Tibial nerve (tissue), 4 donors: ENCODE measurements around the gene LRP1. TPM values are rescaled to one million over a fixed set of nuclear protein-coding genes. Genes with fewer than 3 reads are reported as not detected.

Experiments
- DNase-seq, 2 donors: peaks; one replicate each; pipeline ENCODE4 v3.0.0-alpha.2; 2019; ENCODE audit warnings: low spot score in 2 of 2
- H3K27ac ChIP-seq, 4 donors: fragments of 200-600 bp; sonication (generic) in 3 of 4; one replicate each; pipeline ENCODE4 v1.5.1; 2017 to 2019; ENCODE audit warnings: mild to moderate bottlenecking in 1 of 4
- H3K27me3 ChIP-seq, 2 donors: fragments of 200-600 bp; sonication (generic) in 1 of 2; one replicate each; pipeline versions ENCODE4 v1.5.1 to v1.6.0; 2017 to 2019
- H3K36me3 ChIP-seq, 3 donors: fragments of 200-600 bp; sonication (generic); one replicate each; pipeline ENCODE4 v1.5.1; 2018 to 2019
- H3K4me1 ChIP-seq, 4 donors: fragments of 200-600 bp; sonication (generic) in 3 of 4; one replicate each; pipeline ENCODE4 v1.5.1; 2017 to 2019
- H3K4me3 ChIP-seq, 4 donors: fragments of 200-600 bp; sonication (generic) in 3 of 4; one replicate each; pipeline ENCODE4 v1.5.1; 2017 to 2019; ENCODE audit warnings: mild to moderate bottlenecking in 1 of 4, moderate library complexity in 1 of 4
- H3K9me3 ChIP-seq, 4 donors: fragments of 200-600 bp; sonication (generic) in 3 of 4; one replicate each; pipeline ENCODE4 v1.5.1; 2017 to 2019
- EP300 ChIP-seq, 2 donors: sonication (generic); formaldehyde crosslinking; IDR thresholded peaks; one replicate each; pipeline ENCODE4 v1.6.1; 2017; ENCODE audit warnings: antibody characterized with exemption in 2 of 2, mild to moderate bottlenecking in 1 of 2
- POLR2A ChIP-seq, 2 donors: fragments of 450-650 bp; IDR thresholded peaks; one replicate each; pipeline ENCODE4 v1.6.1; 2017; ENCODE audit warnings: antibody characterized with exemption in 2 of 2, mild to moderate bottlenecking in 2 of 2, moderate library complexity in 2 of 2
- WGBS, 2 donors: methylation state at CpG; one replicate each; pipeline ENCODE4 v1.1.5; 2018; 5-methylcytosine and 5-hydroxymethylcytosine counted together
- total RNA-seq, 4 donors: library from RNA; depleted of rRNA; stranded (reverse); fragments of >200 nt; gene quantifications; one replicate each; pipeline ENCODE4 v1.1.0, GENCODE V29; 2016
- TF ChIP-seq, protein P1 (sequence below), 5 experiments: fragments of 200-600 bp in 3 of 5; fragments of 450-650 bp in 2 of 5; sonication (generic) in 3 of 5; IDR thresholded peaks; one replicate each; pipeline ENCODE4 v1.5.1; 2016 to 2019; ENCODE audit warnings: antibody characterized with exemption in 5 of 5, mild to moderate bottlenecking in 3 of 5, moderate library complexity in 2 of 5

The LRP1 gene
- total RNA-seq, 4 donors from 2014 or later, result 410 to 653 (median 527) TPM

- WGBS, 2 donors, result 14 to 28% methylated on average over 16 to 18 of the region's 18 CpGs
Measured at GRCh38 chr12:57135527-57136326, 7.4 kb downstream of the LRP1 start.

GRCh38 chr12:57138526-57139272 is 10.4 kb downstream of the LRP1 start:
- H3K9me3 ChIP-seq, result no peaks in the 10 kb centered on the region
- peaks cover 0 to 58% (median 6%) of the 10 kb centered on the region in 3 donors for H3K36me3 ChIP-seq
- 38 to 57% methylated on average over 13 of the region's 13 CpGs for WGBS, 2 donors
- H3K4me1 ChIP-seq, result peaks cover 0 to 100% (median 64%) of the 10 kb centered on the region in 4 donors
- peak overlapping the region in 3 of 4 donors; percentile 55 to 99 (median 97) for H3K27ac ChIP-seq
- peak; percentile 76 to 86 for DNase-seq
- H3K4me3 ChIP-seq, result no peak overlapping the region
- no peaks in the 10 kb centered on the region for H3K27me3 ChIP-seq
- peak in 1 of 2 donors; percentile 55 for TF ChIP-seq EP300 (IDR thresholded peaks at IDR 0.05)
- no peak for TF ChIP-seq POLR2A (IDR thresholded peaks at IDR 0.05)

More at GRCh38 chr12:57135527-57136326, 7.4 kb downstream of the LRP1 start:
- Histone ChIP-seq H3K27me3 (no peaks in the 10 kb centered on the region), H3K4me3 (peak overlapping the region in 2 of 4 donors; percentile 12 to 30), H3K4me1 (peaks cover 0 to 100% (median 70%) of the 10 kb centered on the region in 4 donors), H3K9me3 (no peaks in the 10 kb centered on the region), H3K27ac (peak overlapping the region; percentile 58 to 99 (median 89)), H3K36me3 (peaks cover 0 to 30% (median 0%) of the 10 kb centered on the region in 3 donors)
- DNase-seq, result no peak
- peak in 1 of 2 donors; percentile 5 for TF ChIP-seq EP300 (IDR thresholded peaks at IDR 0.05)
- TF ChIP-seq, protein P1, sequence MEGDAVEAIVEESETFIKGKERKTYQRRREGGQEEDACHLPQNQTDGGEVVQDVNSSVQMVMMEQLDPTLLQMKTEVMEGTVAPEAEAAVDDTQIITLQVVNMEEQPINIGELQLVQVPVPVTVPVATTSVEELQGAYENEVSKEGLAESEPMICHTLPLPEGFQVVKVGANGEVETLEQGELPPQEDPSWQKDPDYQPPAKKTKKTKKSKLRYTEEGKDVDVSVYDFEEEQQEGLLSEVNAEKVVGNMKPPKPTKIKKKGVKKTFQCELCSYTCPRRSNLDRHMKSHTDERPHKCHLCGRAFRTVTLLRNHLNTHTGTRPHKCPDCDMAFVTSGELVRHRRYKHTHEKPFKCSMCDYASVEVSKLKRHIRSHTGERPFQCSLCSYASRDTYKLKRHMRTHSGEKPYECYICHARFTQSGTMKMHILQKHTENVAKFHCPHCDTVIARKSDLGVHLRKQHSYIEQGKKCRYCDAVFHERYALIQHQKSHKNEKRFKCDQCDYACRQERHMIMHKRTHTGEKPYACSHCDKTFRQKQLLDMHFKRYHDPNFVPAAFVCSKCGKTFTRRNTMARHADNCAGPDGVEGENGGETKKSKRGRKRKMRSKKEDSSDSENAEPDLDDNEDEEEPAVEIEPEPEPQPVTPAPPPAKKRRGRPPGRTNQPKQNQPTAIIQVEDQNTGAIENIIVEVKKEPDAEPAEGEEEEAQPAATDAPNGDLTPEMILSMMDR (IDR thresholded peaks at IDR 0.05), result no peak
- no peak for TF ChIP-seq POLR2A (IDR thresholded peaks at IDR 0.05)

GRCh38 chr12:57139796-57140649 is 11.7 kb downstream of the LRP1 start:
- Histone ChIP-seq H3K9me3 (no peaks in the 10 kb centered on the region), H3K4me3 (no peak overlapping the region), H3K27me3 (no peaks in the 10 kb centered on the region), H3K4me1 (peaks cover 0 to 98% (median 54%) of the 10 kb centered on the region in 4 donors), H3K27ac (peak overlapping the region in 2 of 4 donors; percentile 97 to 99), H3K36me3 (peaks cover 0 to 71% (median 6%) of the 10 kb centered on the region in 3 donors)
- DNase-seq, result no peak
- 60 to 70% methylated on average over 6 of the region's 6 CpGs for WGBS, 2 donors
- TF ChIP-seq, protein P1 (IDR thresholded peaks at IDR 0.05), result no peak
- TF ChIP-seq POLR2A (IDR thresholded peaks at IDR 0.05), result no peak
- no peak for TF ChIP-seq EP300 (IDR thresholded peaks at IDR 0.05)

DNA sequence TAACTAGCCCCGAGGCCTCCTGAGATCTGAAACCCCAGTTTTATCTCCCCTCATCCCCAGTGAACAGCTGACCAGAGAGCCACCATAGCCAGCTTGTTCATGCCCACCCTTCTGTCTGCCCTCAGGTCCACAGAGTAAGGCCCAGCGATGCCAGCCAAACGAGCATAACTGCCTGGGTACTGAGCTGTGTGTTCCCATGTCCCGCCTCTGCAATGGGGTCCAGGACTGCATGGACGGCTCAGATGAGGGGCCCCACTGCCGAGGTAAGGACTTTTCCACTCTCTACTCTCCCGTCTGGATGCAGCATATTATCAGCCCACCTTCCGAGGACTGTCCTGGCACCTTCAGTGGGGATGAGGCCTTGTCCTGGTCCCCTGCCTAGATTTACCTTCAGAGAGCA is 13.0 kb downstream of the LRP1 start:
- 76 to 79% methylated on average over 8 of the region's 8 CpGs for WGBS, 2 donors
- no peak for DNase-seq
- H3K4me1 ChIP-seq, result peaks cover 0 to 98% (median 52%) of the 10 kb centered on the region in 4 donors

More for the DNA sequence above, 13.0 kb downstream of the LRP1 start:
- Histone ChIP-seq H3K27me3 (no peaks in the 10 kb centered on the region), H3K36me3 (peaks cover 0 to 84% (median 11%) of the 10 kb centered on the region in 3 donors), H3K9me3 (no peaks in the 10 kb centered on the region), H3K27ac (peak overlapping the region in 3 of 4 donors; percentile 65 to 85 (median 83)), H3K4me3 (no peak overlapping the region)
- TF ChIP-seq, protein P1 (IDR thresholded peaks at IDR 0.05), result no peak
- no peak for TF ChIP-seq EP300 (IDR thresholded peaks at IDR 0.05)
- TF ChIP-seq POLR2A (IDR thresholded peaks at IDR 0.05), result no peak
